ENCODE measurements around the gene LSM3.

- TF ChIP-seq POLR2A (IDR thresholded peaks at IDR 0.05) (no peak), CTCF (IDR thresholded peaks at IDR 0.05) (no peak), EP300 (IDR thresholded peaks at IDR 0.05) (no peak)
These were observed 17.3 kb upstream of the LSM3 start for GRCh38 chr3:14161282-14161681.

Measured in ovary (tissue), 3 donors.